ENCODE results near the gene PRKAR2A. TPM values are rescaled to one million over a fixed set of nuclear protein-coding genes. Genes with fewer than 3 reads are reported as not detected.

The PRKAR2A gene
- polyA plus RNA-seq, 1 of the 3 experiments (the other 2 are of a cell fraction) = 5.2 TPM

DNA sequence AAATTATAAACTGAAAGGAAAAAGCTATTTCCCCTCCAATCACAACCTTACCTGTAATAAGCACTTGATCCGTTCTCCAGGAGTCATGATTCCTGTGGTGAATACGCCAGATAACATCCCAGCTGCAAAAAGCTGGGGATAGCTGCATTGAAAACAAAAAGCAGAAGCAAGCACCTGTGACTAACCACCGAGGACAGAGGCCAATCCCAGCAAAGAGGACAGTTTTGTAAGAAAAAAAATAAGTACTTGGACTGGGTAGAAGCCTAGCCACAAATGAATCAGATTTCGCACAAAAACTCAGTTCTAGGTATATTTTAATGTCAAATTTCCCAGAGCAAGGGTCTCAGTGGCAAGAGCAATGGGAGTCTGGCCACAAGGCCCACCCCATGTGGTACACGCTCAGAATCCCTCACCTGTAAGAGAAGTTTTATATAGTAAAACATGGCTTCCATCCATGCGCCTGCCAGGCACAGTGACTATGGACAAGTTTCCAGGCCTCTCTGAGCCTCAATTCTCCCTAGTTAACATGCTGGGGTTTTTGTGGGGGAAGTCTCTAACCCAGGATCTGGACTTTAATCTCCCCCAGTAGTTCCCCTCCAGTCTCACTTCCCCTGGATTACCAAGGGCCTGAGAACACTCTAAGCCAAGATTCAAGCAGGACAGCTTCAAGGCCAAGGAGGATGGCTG lies 31.8 kb upstream of the PRKAR2A start:
- H3F3A ChIP-seq (replicated peaks; ENCODE audit: insufficient read depth) = no peaks in the 10 kb centered on the region
- no peaks in the 10 kb centered on the region for H3K79me2 ChIP-seq (ENCODE audit: insufficient read depth)
- no peaks in the 10 kb centered on the region for H4K20me1 ChIP-seq (ENCODE audit: insufficient read depth)
- H3K4me1 ChIP-seq (ENCODE audit: control insufficient read depth in 1 of 2, insufficient read depth in 2 of 2, low read depth in 1 of 2, low read length in 1 of 2) = no peaks in the 10 kb centered on the region
- H3K9me2 ChIP-seq = no peaks in the 10 kb centered on the region
- H2AFZ ChIP-seq (ENCODE audit: low read depth) = no peak overlapping the region
- no peak overlapping the region for H3K9ac ChIP-seq
- no peaks in the 10 kb centered on the region for H3K27me3 ChIP-seq (ENCODE audit: insufficient read depth)
- no peak for DNase-seq
- ChIA-PET POLR2A (no interaction called here), CTCF (no interaction called here)
- no peaks in the 10 kb centered on the region for H3K9me3 ChIP-seq
- H3K36me3 ChIP-seq (replicated peaks in 1 of 2; ENCODE audit: control insufficient read depth in 1 of 2, insufficient read depth in 2 of 2, low read length in 1 of 2) = no peaks in the 10 kb centered on the region
- no peak overlapping the region for H3K27ac ChIP-seq (ENCODE audit: low read depth in 2 of 2, low read length in 1 of 2)
- 93% methylated on average over 6 of the region's 6 CpGs for WGBS (ENCODE audit: low lambda C conversion rate)
- no peak for TF ChIP-seq FOSL2 (IDR thresholded peaks at IDR 0.05; ENCODE audit: borderline replicate concordance, low read depth)
- TF ChIP-seq, protein P1, sequence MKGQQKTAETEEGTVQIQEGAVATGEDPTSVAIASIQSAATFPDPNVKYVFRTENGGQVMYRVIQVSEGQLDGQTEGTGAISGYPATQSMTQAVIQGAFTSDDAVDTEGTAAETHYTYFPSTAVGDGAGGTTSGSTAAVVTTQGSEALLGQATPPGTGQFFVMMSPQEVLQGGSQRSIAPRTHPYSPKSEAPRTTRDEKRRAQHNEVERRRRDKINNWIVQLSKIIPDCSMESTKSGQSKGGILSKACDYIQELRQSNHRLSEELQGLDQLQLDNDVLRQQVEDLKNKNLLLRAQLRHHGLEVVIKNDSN (IDR thresholded peaks at IDR 0.05; ENCODE audit: borderline replicate concordance, low read depth) = no peak
- TF ChIP-seq RAD21 (IDR thresholded peaks at IDR 0.05; ENCODE audit: low read length) = no peak
- TF ChIP-seq CHD2 (IDR thresholded peaks at IDR 0.05; ENCODE audit: low read length, partially characterized antibody) = no peak
- no peak for TF ChIP-seq IRF3 (IDR thresholded peaks at IDR 0.05; ENCODE audit: low read depth, low read length)
- TF ChIP-seq SMC3 (IDR thresholded peaks at IDR 0.05; ENCODE audit: low read depth, low read length) = no peak
- no peak for TF ChIP-seq TEAD4 (IDR thresholded peaks at IDR 0.05; ENCODE audit: borderline replicate concordance, insufficient read depth)
- TF ChIP-seq EZH2phosphoT487 (IDR thresholded peaks at IDR 0.05; ENCODE audit: borderline replicate concordance, low read depth) = no peak
- TF ChIP-seq TCF12 (IDR thresholded peaks at IDR 0.05) = no peak
- TF ChIP-seq GABPA (IDR thresholded peaks at IDR 0.05; ENCODE audit: low read depth) = no peak
- no peak for TF ChIP-seq CTCF (IDR thresholded peaks at IDR 0.05)
- TF ChIP-seq MXI1 (IDR thresholded peaks at IDR 0.05; ENCODE audit: low read depth, low read length) = no peak
- TF ChIP-seq, protein P2, sequence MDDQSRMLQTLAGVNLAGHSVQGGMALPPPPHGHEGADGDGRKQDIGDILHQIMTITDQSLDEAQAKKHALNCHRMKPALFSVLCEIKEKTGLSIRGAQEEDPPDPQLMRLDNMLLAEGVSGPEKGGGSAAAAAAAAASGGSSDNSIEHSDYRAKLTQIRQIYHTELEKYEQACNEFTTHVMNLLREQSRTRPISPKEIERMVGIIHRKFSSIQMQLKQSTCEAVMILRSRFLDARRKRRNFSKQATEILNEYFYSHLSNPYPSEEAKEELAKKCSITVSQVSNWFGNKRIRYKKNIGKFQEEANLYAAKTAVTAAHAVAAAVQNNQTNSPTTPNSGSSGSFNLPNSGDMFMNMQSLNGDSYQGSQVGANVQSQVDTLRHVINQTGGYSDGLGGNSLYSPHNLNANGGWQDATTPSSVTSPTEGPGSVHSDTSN (IDR thresholded peaks at IDR 0.05) = no peak
- TF ChIP-seq JUND (IDR thresholded peaks at IDR 0.05) = no peak
- no peak for TF ChIP-seq RFX5 (IDR thresholded peaks at IDR 0.05; ENCODE audit: low read length)
- no peak for TF ChIP-seq SIN3A (IDR thresholded peaks at IDR 0.05; ENCODE audit: borderline replicate concordance, low read depth, low read length)
- H3K4me2 ChIP-seq = no peak overlapping the region
- H3K4me3 ChIP-seq (ENCODE audit: low read depth in 2 of 2, low read length in 1 of 2) = no peak overlapping the region
